CD4-positive, alpha-beta T cell treated with Interferon alpha-2 for 1 hour (primary cell): ENCODE measurements around the gene FGGY.

Source experiments
- DNase-seq, 2 donors: peaks; one replicate each; pipeline ENCODE4 v3.0.0-alpha.2; 2020 to 2022

Gene FGGY

DNA sequence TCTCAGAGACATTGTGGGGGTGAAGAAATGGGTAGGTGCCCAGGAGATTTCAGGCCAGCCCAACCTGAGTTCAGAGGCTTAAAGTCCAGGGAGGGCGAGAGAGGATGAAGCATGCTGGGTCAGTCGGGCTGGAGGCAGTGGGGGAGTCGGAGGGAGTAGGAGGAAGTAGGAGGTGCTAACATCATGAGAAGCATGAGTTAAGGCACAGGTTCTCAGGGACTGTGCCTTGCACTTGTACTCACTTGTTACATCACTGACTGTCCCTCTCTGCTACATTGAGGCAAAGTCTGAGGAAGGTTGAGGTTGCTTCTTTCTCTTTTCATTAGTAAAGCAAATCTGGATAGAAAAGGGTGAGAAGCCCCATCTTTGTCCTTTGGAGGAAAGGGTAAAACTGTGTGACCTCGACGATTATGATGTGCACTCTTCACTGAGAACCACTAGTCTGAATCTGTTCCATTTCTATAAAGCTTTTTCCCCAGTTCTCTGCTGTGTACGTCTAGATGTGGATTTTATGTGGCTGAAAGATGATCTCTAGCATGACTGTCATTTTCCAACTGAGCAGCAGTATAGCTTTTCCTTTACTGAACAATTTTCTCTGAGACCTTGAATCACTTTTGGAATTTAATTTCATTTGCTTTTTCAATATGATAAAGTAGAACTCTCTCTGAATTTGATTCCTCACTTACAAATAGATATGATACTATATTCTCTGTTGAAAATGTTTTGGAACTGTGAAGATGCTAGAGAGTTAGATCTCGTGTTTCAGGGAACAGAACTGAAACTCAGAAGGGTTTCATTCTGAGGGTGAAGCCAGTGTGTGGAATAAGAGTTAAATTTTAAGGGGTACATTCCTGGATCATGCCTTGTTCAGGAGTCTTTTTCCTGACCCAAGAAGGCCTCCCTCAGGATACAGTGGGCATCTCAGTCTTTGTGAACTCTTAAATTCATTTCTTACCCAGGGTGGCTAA, 94.6 kb downstream of the FGGY start:
- DNase-seq, result no peak

- no peak for DNase-seq
Observed at GRCh38 chr1:59393211-59394180, 96.6 kb downstream of the FGGY start.

DNA sequence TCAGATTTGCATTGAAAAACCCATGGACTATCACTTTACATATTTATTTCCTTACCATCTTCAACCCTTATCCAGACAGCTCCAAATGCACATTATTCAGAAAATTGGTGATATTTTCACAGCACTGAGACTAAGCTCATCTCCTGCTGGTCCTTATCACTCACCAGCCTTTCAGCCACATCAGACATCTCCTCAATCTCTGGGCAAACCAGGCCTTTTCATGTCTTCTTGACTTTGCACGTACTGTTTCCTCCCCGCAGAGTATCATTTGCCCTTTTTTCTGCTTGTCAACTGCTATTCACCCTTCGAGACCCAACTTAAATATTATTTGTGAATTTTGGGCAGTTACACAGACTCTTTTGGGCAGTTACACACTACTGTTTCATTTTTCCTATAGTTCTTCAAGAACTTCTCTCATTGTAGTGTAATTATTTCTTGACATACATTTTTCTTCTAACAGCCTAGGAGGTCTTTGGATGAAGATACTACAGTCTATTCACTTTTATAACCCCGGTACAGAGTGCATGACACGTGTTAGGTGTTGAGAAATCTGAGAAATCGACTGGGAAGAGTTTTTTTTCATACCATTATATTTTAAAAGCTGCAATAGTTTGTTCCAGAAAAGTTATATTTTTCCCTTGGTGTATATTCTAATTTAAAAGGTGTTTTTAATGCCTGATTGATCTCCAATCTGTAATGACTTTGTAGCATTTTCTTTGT, 98.0 kb downstream of the FGGY start:
- no peak for DNase-seq

GRCh38 chr1:59396387-59396786, 99.5 kb downstream of the FGGY start:
- no peak for DNase-seq

- DNase-seq, result no peak
Observed at GRCh38 chr1:59397139-59397858, 100.4 kb downstream of the FGGY start.

DNA sequence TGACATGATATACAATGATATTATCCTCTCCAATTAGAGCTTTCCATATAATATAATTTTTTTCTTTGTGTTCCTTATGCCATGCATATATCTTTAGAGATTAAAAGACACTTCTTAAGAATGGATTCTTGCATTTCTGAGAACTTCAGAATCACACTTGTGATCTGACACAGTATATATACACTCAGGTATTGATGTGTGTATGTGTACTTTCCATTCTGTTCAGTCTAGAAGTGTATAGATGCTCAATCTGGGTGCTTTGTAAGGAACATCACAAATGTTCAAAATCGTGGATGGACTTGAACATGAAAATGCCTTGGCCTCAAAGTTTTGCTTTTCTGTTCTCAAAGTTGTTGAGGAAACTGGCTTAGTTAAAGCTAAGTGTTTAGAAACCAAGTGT, 102.7 kb downstream of the FGGY start:
- DNase-seq, result no peak

DNA sequence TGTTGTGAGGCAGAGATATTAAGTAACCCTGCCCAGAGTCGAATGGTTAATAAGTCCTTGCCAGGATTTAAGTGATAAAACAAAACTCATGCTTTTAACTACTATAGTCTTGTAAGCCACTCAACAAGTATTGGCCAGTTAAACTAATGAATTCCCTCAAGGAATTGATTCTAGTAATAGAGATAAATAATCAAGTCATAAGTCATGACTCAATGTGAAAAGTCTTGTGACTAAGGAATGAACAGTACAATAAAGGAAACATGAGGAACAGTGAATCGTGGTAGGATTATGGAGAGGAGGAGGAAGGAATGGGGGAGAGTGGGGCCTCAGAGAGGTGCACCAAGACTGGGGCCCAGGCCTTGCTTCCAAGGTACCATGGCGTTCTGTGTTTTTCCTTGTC, 104.7 kb downstream of the FGGY start:
- DNase-seq, result no peak

DNA sequence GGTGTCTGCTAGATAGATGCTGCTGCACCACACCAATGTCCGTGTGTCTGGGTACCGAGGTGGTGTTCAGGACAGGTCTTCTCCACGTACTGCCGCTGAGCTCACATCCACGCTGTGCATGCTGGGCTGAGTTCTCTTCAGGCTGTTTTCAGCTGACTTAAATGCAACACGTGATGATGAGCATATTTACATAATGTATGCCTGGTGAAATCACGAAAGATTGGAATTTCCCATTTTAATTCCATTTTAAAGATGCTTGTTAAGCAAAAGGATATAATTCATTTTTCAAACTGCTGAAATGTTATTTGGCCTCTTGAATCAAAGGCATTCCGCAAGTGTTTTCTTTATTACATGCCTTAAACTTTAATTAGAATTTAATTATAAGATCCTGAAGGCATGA, 107.9 kb downstream of the FGGY start:
- DNase-seq, result no peak

DNA sequence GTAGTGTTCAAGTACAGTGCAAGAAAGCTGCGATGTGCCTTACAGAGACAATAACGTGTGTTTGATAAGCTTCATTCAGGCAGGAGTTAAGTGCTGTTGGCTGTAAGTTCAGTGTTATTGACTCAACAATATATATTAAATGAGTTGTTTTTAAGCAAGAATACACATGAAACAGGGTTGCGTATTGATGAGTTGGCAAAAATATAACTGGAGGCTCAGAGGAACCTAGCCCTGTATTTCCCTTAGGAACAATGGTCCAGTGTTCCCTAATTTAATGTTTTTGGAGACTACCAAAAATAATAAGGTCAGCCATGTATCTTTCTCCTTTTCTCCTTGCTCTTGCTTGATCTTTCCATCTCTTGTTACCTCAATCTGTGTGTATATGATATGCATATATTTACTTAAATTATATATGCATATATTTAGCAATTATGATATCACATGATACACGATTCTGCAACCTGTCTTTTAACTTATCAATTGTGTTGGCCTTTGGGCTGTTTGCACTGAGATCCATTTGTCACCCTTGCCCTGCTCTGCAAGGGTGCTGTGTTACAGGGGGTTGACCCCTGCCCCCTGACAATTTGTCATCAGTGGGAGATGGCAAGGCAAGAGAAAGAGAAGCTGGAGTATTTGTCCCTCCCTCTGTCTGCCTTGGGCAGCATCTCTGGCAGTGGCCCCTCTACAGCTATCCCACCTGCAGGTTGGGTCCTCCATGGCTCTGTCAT, 109.7 kb downstream of the FGGY start:
- no peak for DNase-seq

- DNase-seq, result no peak
Observed at GRCh38 chr1:59408608-59409240, 111.8 kb downstream of the FGGY start.

GRCh38 chr1:59409549-59409948, 112.7 kb downstream of the FGGY start:
- DNase-seq, result no peak

DNA sequence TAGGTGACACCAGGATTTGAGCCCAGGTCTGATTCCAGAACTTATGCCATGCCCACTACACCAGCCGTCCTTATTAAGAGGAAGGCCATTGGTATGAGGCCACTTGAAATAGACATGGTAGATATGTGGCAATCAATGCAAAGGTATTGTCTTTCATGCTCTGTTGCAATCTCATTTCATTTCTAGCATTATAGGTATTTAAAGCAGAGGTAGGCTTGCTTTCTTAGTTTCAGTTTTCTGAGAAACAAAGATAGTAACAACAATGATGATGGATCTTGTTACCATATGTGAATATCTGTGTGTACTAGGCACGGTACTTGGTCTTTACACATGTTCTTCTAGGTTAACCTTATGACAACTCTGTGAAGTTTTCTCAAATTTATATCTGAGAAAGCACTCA, 113.1 kb downstream of the FGGY start:
- DNase-seq, result no peak

- DNase-seq, result no peak
Observed at GRCh38 chr1:59410457-59410856, 113.6 kb downstream of the FGGY start.

DNA sequence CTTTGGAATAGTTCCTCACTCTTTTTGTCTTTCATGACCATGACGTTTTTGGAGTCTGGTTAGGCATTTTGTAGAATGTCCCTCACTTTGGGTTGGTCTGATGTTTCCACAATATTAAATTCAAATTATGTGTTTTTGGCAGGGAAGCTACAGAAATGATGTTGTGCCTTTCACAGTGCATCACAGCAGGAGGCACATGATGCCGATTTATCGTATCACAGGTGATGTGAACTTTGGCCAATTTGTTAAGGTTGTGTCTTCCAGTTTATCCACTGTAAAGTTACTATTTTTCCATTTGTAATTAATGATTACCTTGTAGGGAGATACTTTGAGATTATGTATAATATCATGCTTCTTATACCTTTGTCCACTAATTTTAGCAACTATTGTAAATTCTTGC, 114.3 kb downstream of the FGGY start:
- DNase-seq, result no peak

DNA sequence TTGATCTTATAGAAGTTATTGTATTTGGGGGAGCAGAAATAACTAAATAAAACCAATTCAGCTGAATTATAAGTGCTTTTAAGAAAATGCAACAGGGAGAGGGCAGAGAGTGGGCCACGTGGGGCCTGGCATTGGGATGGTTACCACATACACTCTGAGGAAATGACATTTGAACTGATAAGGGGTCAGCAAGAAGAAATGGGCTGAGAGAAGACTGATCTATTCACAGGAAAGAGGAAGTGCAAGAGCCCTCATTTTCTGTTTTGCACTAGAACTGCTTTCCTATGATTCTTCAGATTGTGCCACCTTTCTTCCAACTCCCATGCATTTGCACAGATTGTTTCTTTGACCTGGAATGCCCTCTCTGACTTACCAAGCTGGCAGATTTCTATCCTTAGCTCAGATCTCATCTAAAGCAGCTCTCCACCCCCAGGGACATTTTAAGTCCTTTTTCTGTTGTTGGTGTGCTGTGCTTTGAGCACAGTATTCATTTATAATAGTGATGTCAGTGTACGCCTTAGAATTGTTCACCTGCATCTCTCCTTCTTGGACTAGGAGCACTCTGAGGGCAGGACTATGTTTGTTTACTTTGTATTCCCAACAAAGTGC, 115.9 kb downstream of the FGGY start:
- no peak for DNase-seq

DNA sequence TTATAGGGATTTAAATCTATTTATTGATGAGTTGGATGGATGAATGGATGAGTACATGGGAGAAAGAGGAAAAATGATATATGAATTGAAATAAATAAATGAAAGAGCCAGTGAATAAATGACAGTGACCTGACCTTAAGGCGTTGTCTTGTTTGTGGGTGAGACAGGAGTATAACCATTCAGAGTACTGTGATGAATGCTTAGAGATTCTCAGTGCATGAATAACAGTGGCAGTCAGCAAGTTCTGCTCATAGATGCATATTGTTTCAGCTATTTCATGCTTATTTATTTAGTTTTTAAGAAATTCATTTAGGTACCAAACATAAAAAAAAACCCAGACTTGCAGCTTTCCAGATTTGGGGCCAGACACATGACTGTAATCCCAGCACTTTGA, 116.4 kb downstream of the FGGY start:
- DNase-seq, result no peak

GRCh38 chr1:59414406-59415133, 117.7 kb downstream of the FGGY start:
- no peak for DNase-seq

DNA sequence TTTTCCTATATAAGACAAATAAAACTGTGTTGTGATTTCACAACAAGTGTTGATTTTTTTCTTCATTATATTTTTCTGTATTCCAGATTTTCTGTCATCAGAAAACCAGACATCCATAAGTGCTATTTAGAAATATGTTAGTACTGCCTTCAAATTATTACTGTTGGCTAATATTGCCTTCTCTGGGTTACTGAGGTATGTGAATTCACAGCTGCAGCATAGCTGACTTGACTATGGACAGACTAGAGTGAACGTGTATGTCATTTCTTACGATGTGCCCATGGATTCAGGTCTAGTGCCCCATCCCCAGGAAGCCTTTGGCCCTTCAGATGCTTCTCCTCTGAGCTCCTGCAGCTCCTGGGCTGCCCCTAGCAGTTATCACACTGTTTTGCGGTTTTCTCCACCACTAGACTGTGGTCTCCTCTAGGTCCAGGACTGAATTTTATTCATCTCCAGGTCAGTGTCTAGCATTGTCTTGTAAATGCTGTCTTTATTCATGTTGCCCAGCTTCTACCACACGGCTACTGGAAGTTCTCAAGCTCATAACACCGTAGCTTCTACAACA, 118.5 kb downstream of the FGGY start:
- no peak for DNase-seq

DNA sequence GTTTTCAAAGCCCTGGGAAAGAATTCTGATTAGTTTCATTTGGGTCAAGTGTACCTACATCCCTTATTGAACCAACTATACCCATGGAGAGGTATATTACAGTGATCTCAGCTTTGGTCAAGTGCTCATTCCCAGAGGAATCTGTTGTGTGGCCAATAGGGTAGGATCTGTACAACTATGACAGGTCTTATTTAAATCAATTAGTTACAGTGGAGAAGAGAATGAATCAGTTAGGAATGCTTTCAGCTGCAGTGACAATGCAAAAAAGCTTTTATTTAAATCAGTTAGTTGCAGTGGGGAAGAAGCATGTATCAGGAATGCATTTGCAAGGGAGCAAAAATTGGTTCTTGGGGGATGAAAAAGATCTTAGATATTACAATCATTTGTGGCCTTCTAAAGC, 119.0 kb downstream of the FGGY start:
- DNase-seq, result no peak

- no peak for DNase-seq
Observed at GRCh38 chr1:59417406-59417805, 120.5 kb downstream of the FGGY start.
